Measurements from ENCODE around the gene MED27. TPM values are rescaled to one million over a fixed set of nuclear protein-coding genes. Genes with fewer than 3 reads are reported as not detected.

The MED27 gene
- total and polyA plus RNA-seq, 9 of the 15 experiments (the other 6 are each of a cell fraction or from before 2014, with no cell fraction given), result 24.4 to 91.0 (median 36.1) TPM

- Histone ChIP-seq H3K36me3 (ENCODE audit: control insufficient read depth, insufficient read depth, low read length) (no peaks in the 10 kb centered on the region), H4K20me1 (replicated peaks; ENCODE audit: control insufficient read depth, insufficient read depth, low read length) (peaks cover 20% of the 10 kb centered on the region), H3K4me2 (ENCODE audit: insufficient read depth, low read length) (no peak overlapping the region), H3K9ac (ENCODE audit: insufficient read depth in 1 of 2, low read depth in 2 of 2, low read length in 2 of 2) (no peak overlapping the region), H2AFZ (ENCODE audit: low read depth, low read length) (no peak overlapping the region), H3K9me3 (replicated peaks; ENCODE audit: control insufficient read depth, insufficient read depth, low read depth, low read length) (no peaks in the 10 kb centered on the region), H3K4me3 (no peak overlapping the region), H3K79me2 (ENCODE audit: control insufficient read depth, insufficient read depth, low read length) (0 out of 3 replicates have a peak, but pooled peaks cover 3% of the 10 kb centered on the region), H3K27ac (ENCODE audit: extremely low read depth, low read depth, low read length) (no peak overlapping the region), H3K27me3 (ENCODE audit: control insufficient read depth in 2 of 2, insufficient read depth in 2 of 2, low read length in 2 of 2) (no peaks in the 10 kb centered on the region), H3K4me1 (replicated peaks in 1 of 2; ENCODE audit: control insufficient read depth in 2 of 2, insufficient read depth in 2 of 2, low read length in 2 of 2) (peaks cover 0 to 4% of the 10 kb centered on the region in 2 experiments; a peak in 3 of 5 replicates), H3K9me1 (ENCODE audit: control insufficient read depth, insufficient read depth, low read length) (no peaks in the 10 kb centered on the region)
- ChIA-PET CTCF (ENCODE audit: low intra/inter-chr PET ratio) (no interaction called here), POLR2A (interaction anchor here (0.6 to 1.2 kb wide), 2 partner anchors 30 to 1838 kb away, joined by 3 read pairs; no protein-coding TSS in a partner anchor)
- FAIRE-seq (no peak), ATAC-seq (no peak), DNase-seq (ENCODE audit: extremely low read depth in 1 of 4, low spot score in 3 of 4) (no peak)
- 72% methylated on average over 6 of the region's 6 CpGs for WGBS (ENCODE audit: insufficient coverage, low coverage, missing lambda C conversion rate)
- in situ Hi-C loops (cut with MboI), result no loop called here
- TF ChIP-seq ZNF12 (CRISPR knock-in tag; IDR thresholded peaks at IDR 0.05) (no peak), HDAC2 (IDR thresholded peaks at IDR 0.05) (no peak), ELF2 (CRISPR knock-in tag; IDR thresholded peaks at IDR 0.05) (no peak), HEY1 (CRISPR knock-in tag; IDR thresholded peaks at IDR 0.05; ENCODE audit: borderline replicate concordance) (no peak), SMAD2 (IDR thresholded peaks at IDR 0.05; ENCODE audit: low read depth, low read length) (no peak), ZNF830 (CRISPR knock-in tag; IDR thresholded peaks at IDR 0.05) (no peak), CEBPG (CRISPR knock-in tag; IDR thresholded peaks at IDR 0.05) (no peak), CEBPG (tag; conservative IDR thresholded peaks at IDR 0.05 in 1 of 2, IDR thresholded peaks at IDR 0.05 in 1 of 2) (no peak), PML (IDR thresholded peaks at IDR 0.05; ENCODE audit: low read length) (no peak), ZNF280A (IDR thresholded peaks at IDR 0.05; ENCODE audit: low read depth, partially characterized antibody) (no peak), ERF (CRISPR knock-in tag; IDR thresholded peaks at IDR 0.05) (no peak), MCM3 (IDR thresholded peaks at IDR 0.05) (no peak), MYC (IDR thresholded peaks at IDR 0.05; ENCODE audit: low read depth, low read length) (no peak), MYC (CRISPR knock-in tag; IDR thresholded peaks at IDR 0.05; ENCODE audit: borderline replicate concordance, low read depth) (no peak)
- intact Hi-C loops (cut with micrococcal nuclease), result no loop called here
- no TSS peak for BruUV-seq (replicated peaks)
These were observed 42.2 kb downstream of the MED27 start for GRCh38 chr9:132037458-132037857.

Data from K562 (cell line).